IMR-90 (cell line): ENCODE results near the gene DOCK9. TPM values are rescaled to one million over a fixed set of nuclear protein-coding genes. Genes with fewer than 3 reads are reported as not detected.

ENCODE experiments used
- ATAC-seq: fragments of 200-7000 bp; cut with Tn5 transposase; 2 replicates; pipeline ENCODE4 v1.9.1; 2020; ENCODE audit warnings: low read depth, mild to moderate bottlenecking, moderate library complexity
- BruUV-seq: library from RNA; stranded (reverse); fragments of 400-500 nt; replicated peaks from 2 replicates; lab custom pipeline; 2021; lab: Mats Ljungman, UMichigan
- CTCF ChIA-PET: fragments of 300-600 bp; formaldehyde crosslinking; extraction: SDS; loops from one replicate; lab custom pipeline; 2021; ENCODE audit warnings: antibody characterized with exemption; lab: Yijun Ruan, JAX
- POLR2A ChIA-PET: fragments of 300-600 bp; sonication (Branson Sonifier 250); formaldehyde crosslinking; loops from one replicate; lab custom pipeline; 2022; ENCODE audit warnings: antibody characterized with exemption; ENCODE audit not compliant: unreplicated experiment; lab: Charles Lee
- DNase-seq: peaks from one replicate; pipeline ENCODE4 v3.0.0; 2013
- H2AFZ ChIP-seq: replicated peaks from 2 replicates; pipeline ENCODE3; 2013; ENCODE audit warnings: low read length, mild to moderate bottlenecking; ENCODE audit not compliant: poor library complexity
- H2AK5ac ChIP-seq: 2 replicates; pipeline ENCODE4 v1.6.1; 2013; ENCODE audit warnings: low read depth, low read length, inconsistent platforms
- H2AK9ac ChIP-seq: replicated peaks from 2 replicates; pipeline ENCODE3; 2013; ENCODE audit warnings: mild to moderate bottlenecking, low read depth, low read length, moderate library complexity; ENCODE audit not compliant: poor library complexity
- H2BK120ac ChIP-seq: 2 replicates; pipeline ENCODE4 v1.6.1; 2013; ENCODE audit warnings: low read depth, low read length, inconsistent platforms
- H2BK15ac ChIP-seq: 3 replicates; pipeline ENCODE4 v1.6.1; 2013; ENCODE audit warnings: low read depth, low read length, inconsistent platforms
- H2BK20ac ChIP-seq: 2 replicates; pipeline ENCODE4 v1.6.1; 2013; ENCODE audit warnings: low read depth, mild to moderate bottlenecking, inconsistent platforms, low read length, moderate library complexity
- H2BK5ac ChIP-seq: 2 replicates; pipeline ENCODE4 v1.6.1; 2013; ENCODE audit warnings: mild to moderate bottlenecking, low read depth, low read length, inconsistent platforms; ENCODE audit not compliant: poor library complexity, severe bottlenecking
- H3K14ac ChIP-seq: replicated peaks from 2 replicates; pipeline ENCODE4 v1.6.1; 2013; ENCODE audit warnings: low read depth, low read length, inconsistent platforms
- H3K18ac ChIP-seq: 2 replicates; pipeline ENCODE4 v1.6.1; 2013; ENCODE audit warnings: low read depth, low read length, control low read depth
- H3K23ac ChIP-seq: 2 replicates; pipeline ENCODE4 v1.6.1; 2013; ENCODE audit warnings: low read depth, low read length, inconsistent platforms
- H3K27ac ChIP-seq: 2 replicates; pipeline ENCODE4 v1.5.1; 2013; ENCODE audit warnings: mild to moderate bottlenecking, control low read depth, low read length; ENCODE audit not compliant: insufficient read depth
- H3K27me3 ChIP-seq: 2 replicates; pipeline ENCODE4 v1.6.1; 2013; ENCODE audit warnings: low read length; ENCODE audit not compliant: control insufficient read depth, insufficient read depth
- H3K36me3 ChIP-seq: 2 replicates; pipeline ENCODE4 v1.6.1; 2013; ENCODE audit warnings: low read length, mixed read lengths; ENCODE audit not compliant: control insufficient read depth, insufficient read depth
- H3K4ac ChIP-seq: 2 replicates; pipeline ENCODE4 v1.6.1; 2013; ENCODE audit warnings: low read depth, low read length, inconsistent platforms
- H3K4me1 ChIP-seq: 2 replicates; pipeline ENCODE4 v1.6.1; 2013; ENCODE audit warnings: low read length, mixed read lengths; ENCODE audit not compliant: control insufficient read depth, insufficient read depth
- H3K4me2 ChIP-seq: 2 replicates; pipeline ENCODE4 v1.6.1; 2013; ENCODE audit warnings: low read depth, mild to moderate bottlenecking, control low read depth, low read length, moderate library complexity
- H3K4me3 ChIP-seq: 2 replicates; pipeline ENCODE4 v1.5.1; 2013; ENCODE audit warnings: low read depth, mild to moderate bottlenecking, control low read depth, low read length, moderate library complexity; ENCODE audit not compliant: insufficient read depth
- H3K56ac ChIP-seq: 2 replicates; pipeline ENCODE4 v1.6.1; 2013; ENCODE audit warnings: low read length, inconsistent platforms; ENCODE audit not compliant: insufficient read depth; ENCODE audit errors: extremely low read depth
- H3K79me1 ChIP-seq, 2 experiments: 2 replicates each; pipeline ENCODE4 v1.6.1; 2013; ENCODE audit warnings: low read length in 2 of 2, inconsistent platforms in 1 of 2, low read depth in 1 of 2
- H3K9ac ChIP-seq: 2 replicates; pipeline ENCODE4 v1.6.1; 2013; ENCODE audit warnings: low read depth, low read length, control low read depth
- H3K9me1 ChIP-seq: 2 replicates; pipeline ENCODE4 v1.6.1; 2013; ENCODE audit warnings: low read length, inconsistent platforms; ENCODE audit not compliant: insufficient read depth
- H3K9me3 ChIP-seq: 2 replicates; pipeline ENCODE4 v1.6.1; 2013; ENCODE audit warnings: low read length; ENCODE audit not compliant: control insufficient read depth, insufficient read depth
- H4K20me1 ChIP-seq: 2 replicates; pipeline ENCODE4 v1.6.1; 2013; ENCODE audit warnings: low read length, inconsistent platforms; ENCODE audit not compliant: insufficient read depth
- H4K5ac ChIP-seq: 2 replicates; pipeline ENCODE4 v1.6.1; 2013; ENCODE audit warnings: mild to moderate bottlenecking, low read depth, low read length, control low read depth
- H4K8ac ChIP-seq, 2 experiments: 2 replicates each; pipeline ENCODE4 v1.6.1; 2013; ENCODE audit warnings: low read depth in 2 of 2, low read length in 2 of 2, control low read depth in 1 of 2, inconsistent platforms in 1 of 2
- H4K91ac ChIP-seq: 2 replicates; pipeline ENCODE4 v1.6.1; 2013; ENCODE audit warnings: low read depth, low read length, inconsistent platforms; ENCODE audit not compliant: insufficient read depth
- BHLHE40 ChIP-seq: fragments of 150-350 bp; IDR thresholded peaks from 2 replicates; pipeline ENCODE4 v1.6.1; 2016; ENCODE audit warnings: mild to moderate bottlenecking, low read depth, low read length
- CEBPB ChIP-seq: IDR thresholded peaks from 2 replicates; pipeline ENCODE4 v1.6.1; 2012; ENCODE audit warnings: low read depth, low read length, improper control_type of control experiment
- CHD1 ChIP-seq: IDR thresholded peaks from 2 replicates; pipeline ENCODE4 v1.6.1; 2012; ENCODE audit warnings: low read depth, low read length, improper control_type of control experiment
- CTCF ChIP-seq: conservative IDR thresholded peaks from 2 replicates; pipeline ENCODE4 v1.5.1; 2012; ENCODE audit warnings: mild to moderate bottlenecking, low read depth, low read length, improper control_type of control experiment
- ELK1 ChIP-seq: fragments of 150-350 bp; IDR thresholded peaks from 2 replicates; pipeline ENCODE4 v1.6.1; 2016; ENCODE audit warnings: low read depth, mild to moderate bottlenecking, low read length, moderate library complexity, borderline replicate concordance
- FOS ChIP-seq: fragments of 150-350 bp; IDR thresholded peaks from 2 replicates; pipeline ENCODE4 v1.6.1; 2016; ENCODE audit warnings: low read depth, low read length
- MAFK ChIP-seq: IDR thresholded peaks from 2 replicates; pipeline ENCODE4 v1.6.1; 2012; ENCODE audit warnings: low read depth, low read length, improper control_type of control experiment
- MAZ ChIP-seq: IDR thresholded peaks from 2 replicates; pipeline ENCODE4 v1.6.1; 2012; ENCODE audit warnings: low read depth, mild to moderate bottlenecking, low read length, improper control_type of control experiment, moderate library complexity, borderline replicate concordance
- MXI1 ChIP-seq: IDR thresholded peaks from 2 replicates; pipeline ENCODE4 v1.6.1; 2012; ENCODE audit warnings: low read depth, mild to moderate bottlenecking, low read length, moderate library complexity, borderline replicate concordance
- NFE2L2 ChIP-seq: fragments of 150-350 bp; IDR thresholded peaks from 2 replicates; pipeline ENCODE4 v1.6.1; 2016; ENCODE audit warnings: low read depth, mild to moderate bottlenecking, low read length
- POLR2A ChIP-seq: IDR thresholded peaks from 2 replicates; pipeline ENCODE4 v1.6.1; 2012; ENCODE audit warnings: mild to moderate bottlenecking, low read depth, low read length
- RAD21 ChIP-seq: IDR thresholded peaks from 2 replicates; pipeline ENCODE4 v1.6.1; 2012; ENCODE audit warnings: low read length, improper control_type of control experiment
- RCOR1 ChIP-seq: IDR thresholded peaks from 2 replicates; pipeline ENCODE4 v1.6.1; 2012; ENCODE audit warnings: mild to moderate bottlenecking, low read length, improper control_type of control experiment; ENCODE audit not compliant: insufficient replicate concordance
- RFX5 ChIP-seq: IDR thresholded peaks from 2 replicates; pipeline ENCODE4 v1.8.0; 2012; ENCODE audit warnings: low read depth, mild to moderate bottlenecking, low read length, moderate library complexity
- SMC3 ChIP-seq: fragments of 150-350 bp; IDR thresholded peaks from 2 replicates; pipeline ENCODE4 v1.6.1; 2016; ENCODE audit warnings: low read depth, mild to moderate bottlenecking, antibody characterized with exemption, low read length, moderate library complexity
- WGBS, 2 experiments: methylation state at CpG; one replicate each; pipeline versions ENCODE4 v1.1.5 to v1.1.7; 2013; ENCODE audit warnings: missing lambda C conversion rate in 2 of 2; ENCODE audit not compliant: insufficient read length in 1 of 2; ENCODE audit errors: extremely low coverage in 2 of 2; 5-methylcytosine and 5-hydroxymethylcytosine counted together
- dilution Hi-C: fragments of 300-500 bp; cut with HindIII; formaldehyde crosslinking; loops from one replicate; pipeline ENCODE4 v1.14.3; 2018; ENCODE audit warnings: low sequenced_read_pairs; ENCODE audit not compliant: unreplicated experiment
- in situ Hi-C: fragments of 300-500 bp; cut with MboI; formaldehyde crosslinking; loops from 3 replicates; pipeline ENCODE4 v1.14.3; 2019; ENCODE audit warnings: low sequenced_read_pairs, inconsistent platforms, mixed read lengths
- intact Hi-C: fragments of 100-400 bp; cut with micrococcal nuclease; formaldehyde crosslinking; loops from 2 replicates; pipeline ENCODE4 v1.10.0; 2022
- polyA plus RNA-seq, 3 experiments: library from polyadenylated mRNA; depleted of rRNA; stranded (reverse); fragments of >200 nt; gene quantifications; 2 replicates each; pipeline ENCODE4 v1.2.3, GENCODE V29; 2012; ENCODE audit warnings: low replicate concordance in 1 of 3
- total RNA-seq: library from RNA; depleted of rRNA; stranded (reverse); fragments of >200 nt; gene quantifications from 2 replicates; pipeline ENCODE4 v1.2.3, GENCODE V29; 2012
- TF ChIP-seq, protein P1 (sequence below): fragments of 150-350 bp; IDR thresholded peaks from 2 replicates; pipeline ENCODE4 v1.6.1; 2017; ENCODE audit warnings: mild to moderate bottlenecking, antibody characterized with exemption, low read length, low read depth

DOCK9 gene
- total and polyA plus RNA-seq, 2 of the 4 experiments (the other 2 are of a cell fraction) = 4.8 to 7.2 TPM

GRCh38 chr13:98797456-98797855, 180.4 kb downstream of the DOCK9 start:
- H3K14ac ChIP-seq = no peak overlapping the region
- no peak overlapping the region for H3K27ac ChIP-seq
- DNase-seq (no peak), ATAC-seq (no peak)
- H2BK5ac ChIP-seq = no peak overlapping the region
- no peak overlapping the region for H2BK20ac ChIP-seq
- CTCF ChIA-PET = no interaction called here
- H4K8ac ChIP-seq = no peak overlapping the region
- no TSS peak for BruUV-seq
- no peaks in the 10 kb centered on the region for H3K79me1 ChIP-seq
- no peak overlapping the region for H2BK15ac ChIP-seq
- H2BK120ac ChIP-seq = no peak overlapping the region
- H3K4me3 ChIP-seq = no peak overlapping the region
- no peak overlapping the region for H4K91ac ChIP-seq
- no peak overlapping the region for H3K18ac ChIP-seq
- no peak overlapping the region for H2AK9ac ChIP-seq
- dilution Hi-C loops = no loop called here
- no peak overlapping the region for H4K5ac ChIP-seq
- H3K4ac ChIP-seq = no peak overlapping the region
- H3K9me1 ChIP-seq = peaks cover 11% of the 10 kb centered on the region; the same call in 1 of the 2 replicates
- TF ChIP-seq BHLHE40 (no peak), CHD1 (no peak), CTCF (no peak), SMC3 (no peak), RFX5 (no peak), MAZ (no peak), MAFK (no peak), POLR2A (no peak), FOS (no peak), ELK1 (no peak), NFE2L2 (no peak), MXI1 (no peak), CEBPB (no peak), RCOR1 (no peak), RAD21 (no peak)
- TF ChIP-seq, protein P1, sequence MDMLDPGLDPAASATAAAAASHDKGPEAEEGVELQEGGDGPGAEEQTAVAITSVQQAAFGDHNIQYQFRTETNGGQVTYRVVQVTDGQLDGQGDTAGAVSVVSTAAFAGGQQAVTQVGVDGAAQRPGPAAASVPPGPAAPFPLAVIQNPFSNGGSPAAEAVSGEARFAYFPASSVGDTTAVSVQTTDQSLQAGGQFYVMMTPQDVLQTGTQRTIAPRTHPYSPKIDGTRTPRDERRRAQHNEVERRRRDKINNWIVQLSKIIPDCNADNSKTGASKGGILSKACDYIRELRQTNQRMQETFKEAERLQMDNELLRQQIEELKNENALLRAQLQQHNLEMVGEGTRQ = no peak
- intact Hi-C loops = no loop called here
- H3K56ac ChIP-seq = no peak overlapping the region
- WGBS, 2 experiments = 90% methylated on average over 2 of the region's 6 CpGs; no CpG with 5 or more reads in 1 of the 2 experiments
- no peak overlapping the region for H2AFZ ChIP-seq
- H3K9ac ChIP-seq = no peak overlapping the region
- in situ Hi-C loops = no loop called here
- no peaks in the 10 kb centered on the region for H4K20me1 ChIP-seq
- no peak overlapping the region for H2AK5ac ChIP-seq
- no peaks in the 10 kb centered on the region for H3K4me1 ChIP-seq
- H3K4me2 ChIP-seq = no peak overlapping the region
- no peaks in the 10 kb centered on the region for H3K27me3 ChIP-seq
- H3K23ac ChIP-seq = no peak overlapping the region
- POLR2A ChIA-PET = no interaction called here
- no peaks in the 10 kb centered on the region for H3K9me3 ChIP-seq
- no peaks in the 10 kb centered on the region for H3K36me3 ChIP-seq
